ENCODE measurements around the gene PUDP.

- TF ChIP-seq CTCF (IDR thresholded peaks at IDR 0.05), result no peak
- no peak for TF ChIP-seq POLR2AphosphoS5 (IDR thresholded peaks at IDR 0.05; ENCODE audit: insufficient read depth in 1 of 2, low read depth in 1 of 2)
Measured at GRCh38 chrX:7021991-7022390, 126.0 kb downstream of the PUDP start.
